Right forelimb (tissue), 1 donor: ENCODE data around the gene MAN1B1.
A peak's percentile ranks its signal among the peaks of the same experiment; 100 is the strongest.
"Not testable (repeated sequence)": the region's sequence is repeated elsewhere in the genome, so short reads cannot be mapped to it uniquely, and the experiment has no call there.

Source experiments
- DNase-seq: peaks from one replicate; pipeline ENCODE4 v3.0.0-alpha.2; 2018

The MAN1B1 gene

DNA sequence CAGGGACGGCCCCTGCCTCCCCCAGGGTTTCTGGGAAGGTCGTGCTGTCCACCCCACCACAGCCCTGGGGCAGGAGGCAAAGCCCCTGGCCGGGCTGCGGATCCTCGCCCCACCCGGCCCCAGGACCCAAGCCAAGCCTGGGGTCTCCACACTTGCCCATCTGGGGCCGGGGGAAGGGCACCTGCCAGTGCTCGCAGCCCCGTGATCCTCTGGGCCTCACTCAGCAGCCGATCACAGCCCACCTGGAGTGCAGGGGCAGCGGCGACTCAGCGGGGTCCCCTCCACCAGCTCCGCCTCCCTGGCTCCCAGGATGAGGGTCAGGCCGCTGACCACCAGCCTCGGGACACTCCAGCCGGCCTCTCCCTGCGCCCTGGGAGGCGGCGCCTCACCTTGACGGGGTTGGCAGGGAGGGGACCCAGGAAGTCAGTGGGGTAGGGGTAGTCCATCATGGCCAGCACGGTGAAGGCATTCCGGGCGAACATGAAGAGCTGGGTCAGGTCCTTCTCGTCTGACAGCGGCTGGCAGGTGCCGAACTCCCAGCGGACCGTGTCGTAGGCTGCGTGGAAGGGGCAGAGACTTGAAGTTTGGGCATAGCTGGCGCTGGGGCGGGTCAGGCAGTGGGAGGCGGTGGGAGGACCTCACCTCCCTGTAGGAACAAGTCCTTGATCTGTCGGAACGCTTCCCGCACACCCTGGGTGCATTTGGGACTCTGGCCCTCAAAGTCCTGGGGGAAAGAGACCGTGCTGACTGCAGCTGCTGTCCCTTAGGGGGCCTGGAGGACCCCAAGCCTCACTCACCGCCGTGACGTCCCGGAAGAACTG, 26.0 kb downstream of the MAN1B1 start:
- no peak for DNase-seq

- no peak for DNase-seq
Measured at GRCh38 chr9:137113385-137114159, 26.8 kb downstream of the MAN1B1 start.

DNA sequence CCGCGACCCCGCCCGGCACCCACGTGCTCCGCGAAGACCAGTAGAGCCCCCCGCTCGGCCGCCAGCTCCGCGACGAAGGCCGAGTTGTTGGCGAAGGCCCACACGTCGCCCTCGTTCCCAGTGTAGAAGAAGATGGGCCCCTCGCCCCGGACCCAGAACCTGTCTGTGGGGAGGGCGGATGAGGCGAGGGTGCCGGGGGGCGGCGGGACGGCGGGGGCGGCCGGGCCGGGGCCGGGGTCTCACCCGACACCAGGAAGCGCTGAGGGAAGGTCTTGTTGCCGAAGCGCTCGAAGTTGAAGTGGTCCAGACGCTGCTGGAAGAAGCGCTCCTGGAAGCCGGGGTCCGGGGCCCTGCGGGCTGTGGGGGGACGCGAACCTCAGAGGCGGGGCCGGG, 27.4 kb downstream of the MAN1B1 start:
- no peak for DNase-seq

- DNase-seq: no peak
Measured at GRCh38 chr9:137114613-137115393, 28.0 kb downstream of the MAN1B1 start, which contains the start of gene DPP7. Gene DPP7, minus strand, starts transcription at chr9:137114733. Its CDS starts 20 bp downstream, at chr9:137114713.

DNA sequence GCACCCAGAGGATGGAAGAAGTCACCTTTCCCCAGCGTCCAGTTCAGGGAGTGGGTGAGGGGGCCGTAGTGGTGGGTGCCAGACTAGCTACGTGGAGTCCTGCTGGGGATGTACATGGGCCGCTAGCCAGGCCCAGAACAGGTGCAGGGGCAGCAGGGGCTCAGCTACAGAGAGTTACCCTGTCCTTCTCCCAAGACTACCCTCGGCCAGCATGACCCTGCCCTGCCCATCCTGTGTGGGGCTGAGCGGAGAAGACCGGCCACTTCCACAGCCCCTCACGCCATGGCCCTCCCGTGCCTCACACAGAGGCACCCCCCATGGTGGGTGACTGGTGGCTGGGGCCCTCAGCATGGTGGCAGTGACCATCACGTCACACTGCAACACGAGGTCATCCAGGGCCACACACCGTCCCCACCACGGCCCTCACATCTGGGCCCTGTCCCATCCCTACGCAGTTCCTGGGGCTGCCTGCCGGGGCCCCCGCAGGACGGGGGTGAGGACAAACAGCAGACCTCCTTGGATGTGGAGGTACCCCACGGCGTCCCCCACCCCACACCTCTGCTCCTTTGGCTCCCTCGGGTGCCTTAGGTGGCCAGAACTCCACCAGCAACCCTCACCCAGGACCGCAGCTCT, 28.7 kb downstream of the MAN1B1 start:
- no peak for DNase-seq

- DNase-seq: no peak
Measured at GRCh38 chr9:137116027-137116507, 29.3 kb downstream of the MAN1B1 start.

DNA sequence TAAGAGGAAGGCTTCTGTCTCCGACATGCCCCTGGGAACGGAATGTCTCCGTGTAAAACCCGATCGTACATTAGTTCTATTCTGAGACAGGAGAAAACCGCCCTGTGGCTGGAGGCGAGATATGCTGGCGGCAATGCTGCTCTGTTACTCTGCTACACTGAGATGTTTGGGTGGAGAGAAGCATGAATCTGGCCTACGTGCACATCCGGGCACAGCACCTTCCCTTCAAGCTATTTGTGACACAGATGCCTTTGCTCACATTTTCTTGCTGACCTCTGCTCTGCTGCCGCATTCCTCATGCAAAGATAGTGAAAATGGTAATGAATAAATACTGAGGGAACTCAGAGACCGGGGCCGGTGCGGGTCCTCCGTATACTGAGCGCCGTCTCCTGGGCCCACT, 29.9 kb downstream of the MAN1B1 start:
- no peak for DNase-seq

GRCh38 chr9:137117269-137117731, 30.5 kb downstream of the MAN1B1 start:
- DNase-seq: no peak

DNA sequence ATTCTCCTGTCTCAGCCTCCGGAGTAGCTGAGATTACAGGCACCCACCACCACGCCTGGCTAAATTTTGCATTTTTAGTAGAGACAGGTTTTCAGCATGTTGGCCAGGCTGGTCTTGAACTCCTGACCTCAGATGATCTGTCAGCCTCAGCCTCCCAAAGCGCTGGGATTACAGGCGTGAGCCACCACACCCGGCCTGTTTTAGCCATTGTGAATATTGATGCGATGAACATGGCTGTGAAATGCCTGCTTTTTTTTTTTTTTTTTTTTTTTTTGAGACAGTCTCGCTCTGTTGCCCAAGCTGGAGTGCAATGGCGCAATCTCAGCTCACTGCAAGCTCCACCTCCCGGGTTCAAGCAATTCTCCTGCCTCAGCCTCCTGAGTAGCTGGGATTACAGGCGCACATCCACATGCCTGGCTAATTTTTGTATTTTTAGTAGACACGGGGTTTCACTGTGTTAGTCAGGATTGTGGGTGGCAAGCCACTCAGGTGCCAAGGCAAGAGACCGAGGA, 31.4 kb downstream of the MAN1B1 start:
- not testable (repeated sequence) for DNase-seq

DNA sequence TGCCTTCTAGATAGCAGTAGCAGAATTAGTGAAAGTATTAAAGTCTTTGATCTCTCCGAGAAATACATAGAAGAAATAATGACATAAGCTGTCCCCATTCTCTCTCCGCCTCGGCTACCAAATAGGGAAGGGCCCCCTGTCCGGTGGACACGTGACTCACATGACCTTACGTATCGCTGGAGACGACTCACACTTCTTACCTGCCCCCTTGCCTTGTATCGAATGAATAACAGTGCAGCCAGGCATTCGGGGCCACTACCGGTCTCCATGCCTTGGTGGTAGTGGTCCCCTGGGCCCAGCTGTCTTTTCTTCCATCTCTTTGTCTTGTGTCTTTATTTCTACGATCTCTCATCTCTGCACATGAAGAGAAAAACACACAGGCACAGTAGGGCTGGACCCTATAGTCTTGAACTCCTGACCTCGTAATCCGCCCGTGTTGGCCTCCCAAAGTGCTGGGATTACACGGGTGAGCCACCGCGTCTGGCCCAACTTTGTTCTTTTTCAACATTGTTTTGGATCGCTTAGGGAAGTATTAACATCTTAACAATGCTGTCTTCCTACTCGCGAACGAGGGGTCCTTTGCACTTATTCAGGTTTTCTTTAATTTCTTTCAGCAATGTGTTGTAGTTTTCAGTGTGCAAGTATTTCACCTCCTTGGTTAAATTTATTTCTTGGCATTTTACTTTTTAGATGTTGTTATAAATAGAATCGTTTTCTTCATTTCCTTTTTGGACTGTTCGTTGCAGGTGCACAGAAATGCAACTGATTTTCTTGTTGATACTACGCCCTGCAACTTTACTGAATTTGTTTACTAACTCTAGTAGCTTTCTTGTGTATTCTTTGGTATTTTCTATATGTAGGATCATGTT, 35.4 kb downstream of the MAN1B1 start:
- not testable (repeated sequence) for DNase-seq

GRCh38 chr9:137122796-137123467, 36.1 kb downstream of the MAN1B1 start:
- DNase-seq: not testable (repeated sequence)

- no peak for DNase-seq
Measured at GRCh38 chr9:137123468-137123837, 36.7 kb downstream of the MAN1B1 start.

GRCh38 chr9:137123952-137124462, 37.2 kb downstream of the MAN1B1 start:
- DNase-seq: not testable (repeated sequence)

GRCh38 chr9:137126786-137127185, 40.0 kb downstream of the MAN1B1 start:
- no peak for DNase-seq

DNA sequence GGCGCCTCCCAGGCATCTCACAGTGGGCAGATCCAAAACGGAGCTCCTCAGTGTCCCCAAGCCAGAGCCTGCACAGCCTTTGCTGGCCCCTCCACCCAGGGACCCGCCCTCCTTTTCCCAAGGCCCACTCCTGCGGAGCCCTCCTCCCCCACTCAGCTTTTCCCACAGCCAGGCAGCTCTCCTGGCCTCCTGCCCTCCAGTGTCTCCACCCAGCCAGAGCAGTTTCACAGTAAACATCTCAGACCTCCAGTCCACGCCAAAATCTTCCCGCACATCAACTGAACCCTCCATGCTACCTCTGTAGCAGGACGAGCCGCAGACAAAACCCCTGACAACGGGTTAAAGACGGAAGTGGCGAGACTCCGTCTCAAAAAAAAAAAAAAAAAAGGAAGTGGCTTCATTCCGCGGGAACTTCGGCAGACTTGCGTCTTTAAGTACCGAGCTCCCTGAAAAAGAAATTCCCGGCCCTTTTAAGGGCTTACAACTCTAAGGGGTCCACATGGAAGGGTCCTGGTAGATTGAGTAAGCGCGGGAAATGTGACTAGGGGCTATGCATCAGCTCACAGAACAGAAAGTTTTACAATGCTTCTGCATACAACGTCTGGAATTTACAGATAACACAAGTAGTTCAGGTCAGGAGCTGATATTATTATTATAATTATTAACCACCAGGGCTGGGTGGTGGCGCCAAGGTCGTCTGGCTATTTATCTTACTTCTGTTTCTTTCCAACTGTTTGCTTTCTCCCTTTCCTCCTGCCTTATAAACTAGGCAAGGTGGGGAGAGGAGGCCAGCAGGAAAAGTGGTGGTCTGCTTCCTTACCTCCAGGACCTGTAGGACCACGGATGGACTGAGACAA, 40.7 kb downstream of the MAN1B1 start:
- no peak for DNase-seq

DNA sequence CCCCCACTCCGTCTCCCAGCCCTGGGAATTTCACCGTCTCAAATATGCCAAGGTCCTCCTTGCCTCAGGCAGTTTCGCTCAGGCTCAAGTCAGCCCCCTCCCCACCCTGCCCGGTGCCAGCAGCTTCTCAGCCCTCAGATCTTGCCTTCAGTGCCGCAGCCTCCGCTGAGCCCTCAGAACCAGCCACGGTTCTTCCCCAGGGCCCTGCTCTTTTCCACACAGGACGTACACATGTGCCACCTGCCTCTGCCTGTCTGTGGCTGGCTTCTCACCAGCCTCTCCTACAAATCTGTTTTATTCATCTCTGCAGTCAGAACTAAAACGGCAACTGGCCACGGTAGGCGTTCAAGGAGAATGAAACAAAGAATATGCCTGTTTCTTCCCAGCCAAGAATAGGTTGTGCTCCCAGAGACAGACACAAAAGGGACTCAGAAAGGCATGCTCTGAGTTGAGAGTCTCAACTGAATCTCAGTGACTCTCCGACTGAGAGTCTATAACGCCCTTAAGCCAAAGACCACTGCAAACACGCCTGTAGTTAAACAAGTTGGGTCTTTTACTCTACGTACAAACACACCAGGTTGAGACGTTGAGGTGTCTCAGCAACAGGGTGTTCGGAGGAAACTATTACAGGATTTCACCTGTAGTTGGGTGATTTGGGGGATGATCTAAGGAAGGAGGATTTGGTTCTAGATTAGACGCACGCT, 41.5 kb downstream of the MAN1B1 start:
- no peak for DNase-seq

- no peak for DNase-seq
Measured at GRCh38 chr9:137128862-137129455, 42.2 kb downstream of the MAN1B1 start.

DNA sequence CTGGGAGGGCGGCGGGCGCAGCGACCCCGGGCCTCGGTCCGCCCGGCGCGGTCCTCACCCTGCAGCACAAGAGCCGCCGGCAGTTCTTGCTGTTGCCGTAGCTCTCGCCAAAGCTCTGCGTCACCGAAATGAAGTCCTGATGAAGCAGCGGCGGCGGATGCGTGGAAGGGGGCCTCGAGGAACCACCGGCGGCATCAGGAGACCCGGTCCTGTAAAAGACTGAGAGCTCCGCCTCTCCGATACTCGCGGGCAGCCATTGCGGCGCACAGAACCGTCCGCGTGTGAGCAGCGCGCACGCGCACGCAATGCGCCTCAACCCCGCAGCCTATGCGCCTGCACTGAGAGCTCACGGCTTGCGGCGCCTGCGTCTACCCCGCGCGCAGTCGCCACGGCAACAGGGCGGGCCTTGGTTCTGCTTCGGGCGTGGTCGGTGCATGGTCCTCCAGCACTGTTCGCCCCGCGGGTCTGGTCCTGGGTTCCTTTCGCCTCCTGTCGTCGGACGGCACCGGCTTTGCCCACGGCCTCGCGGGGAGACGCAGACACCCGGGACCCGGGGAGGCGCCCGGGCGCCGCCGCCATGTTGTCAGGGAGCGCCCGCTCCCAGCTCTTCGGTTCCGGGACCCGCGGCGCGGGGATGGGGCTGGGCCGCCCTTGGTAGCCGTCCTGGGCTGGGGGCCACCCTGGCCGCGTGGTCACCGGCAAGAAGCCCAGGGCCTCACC, 42.8 kb downstream of the MAN1B1 start:
- peak; percentile 89 for DNase-seq
